ENCODE measurements around the gene ABCC2. TPM values are rescaled to one million over a fixed set of nuclear protein-coding genes. Genes with fewer than 3 reads are reported as not detected.

Gene ABCC2
- total and polyA plus RNA-seq, 2 donors (not counting 1 experiment from before 2014, with no cell fraction given) = 4.2 to 7.0 TPM

DNA sequence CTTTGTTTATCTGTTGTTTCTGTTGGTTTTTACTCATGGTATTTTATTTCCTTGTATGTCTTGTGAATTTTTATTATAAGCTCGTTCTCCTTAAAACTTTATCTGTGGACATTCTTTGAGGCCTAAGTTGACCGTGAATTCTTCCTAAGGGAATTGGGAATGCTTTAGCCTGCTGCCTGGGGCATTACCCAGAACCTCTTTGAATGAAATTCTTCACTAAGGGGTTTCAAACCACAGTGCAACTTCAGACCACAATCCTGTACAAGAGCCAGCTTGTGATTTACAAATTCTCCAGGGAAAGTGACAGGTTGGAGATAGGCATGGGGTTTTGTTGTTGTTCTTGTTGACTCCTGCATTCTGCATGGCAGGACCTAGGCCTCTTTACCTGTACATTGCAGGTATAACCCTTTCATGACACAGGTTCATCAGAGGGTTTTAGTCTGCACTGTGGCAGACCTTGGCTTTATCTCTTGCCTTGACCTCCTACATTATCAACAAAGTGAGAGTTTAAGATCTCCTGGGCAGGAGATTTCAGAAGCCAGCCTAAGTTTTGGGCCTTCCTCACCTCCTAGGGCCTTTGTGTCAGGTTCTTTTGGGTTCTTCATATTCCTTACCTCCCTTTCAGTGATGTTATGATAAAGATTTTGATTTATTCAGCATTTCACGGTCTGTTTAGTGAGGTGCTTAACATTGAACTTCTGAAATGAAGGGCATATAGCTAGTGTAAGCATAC is 70.2 kb downstream of the ABCC2 start:
- TF ChIP-seq CTCF (IDR thresholded peaks at IDR 0.05) (no peak), EZH2 (IDR thresholded peaks at IDR 0.05; ENCODE audit: borderline replicate concordance, insufficient read depth, low read depth, low read length, poor library complexity, severe bottlenecking) (no peak)
- WGBS (ENCODE audit: insufficient coverage) = no CpG with 5 or more reads among the region's 3 CpGs

DNA sequence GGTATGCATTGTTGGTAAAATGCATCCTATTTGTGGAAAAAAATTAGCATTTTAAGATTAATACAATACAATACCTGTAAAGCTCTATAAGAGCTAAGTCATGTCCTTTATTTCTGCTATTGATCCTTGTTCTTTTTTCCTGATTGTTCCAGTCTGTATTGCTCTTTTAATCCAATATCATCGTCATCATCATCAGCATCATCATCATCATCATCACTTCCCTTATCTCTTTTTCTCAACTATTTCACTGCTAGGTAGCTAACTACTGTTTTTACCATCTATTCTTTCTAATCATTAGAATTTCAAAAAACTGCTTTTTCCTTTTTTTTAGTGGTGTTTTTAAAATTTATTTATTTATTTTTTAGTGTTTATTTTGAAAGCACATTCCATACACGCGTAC is 71.2 kb downstream of the ABCC2 start:
- TF ChIP-seq EZH2 (IDR thresholded peaks at IDR 0.05; ENCODE audit: borderline replicate concordance, insufficient read depth, low read depth, low read length, poor library complexity, severe bottlenecking) (no peak), CTCF (IDR thresholded peaks at IDR 0.05) (no peak)
- POLR2A ChIA-PET = no interaction called here
- H3K27ac ChIP-seq (ENCODE audit: low read length in 2 of 2) = no peak overlapping the region

More for the DNA sequence above, 70.2 kb downstream of the ABCC2 start:
- H3K27ac ChIP-seq (ENCODE audit: low read length in 2 of 2) = no peak overlapping the region
- no peaks in the 10 kb centered on the region for H3K27me3 ChIP-seq (replicated peaks in 1 of 4; ENCODE audit: control extremely low read depth in 1 of 4, control insufficient read depth in 3 of 4, insufficient read depth in 4 of 4, low read length in 3 of 4)
- Mint-ChIP-seq H3K4me3 (no peak overlapping the region), H3K27ac (no peak overlapping the region), H3K9me3 (ENCODE audit: insufficient read depth) (no peaks in the 10 kb centered on the region), H3K27me3 (no peaks in the 10 kb centered on the region), H3K4me1 (no peaks in the 10 kb centered on the region)
- H3K4me3 ChIP-seq (ENCODE audit: control extremely low read depth in 1 of 5, extremely low read depth in 1 of 5, insufficient read depth in 1 of 5, low read depth in 2 of 5, low read length in 4 of 5) = no peak overlapping the region
- no peaks in the 10 kb centered on the region for H3K79me2 ChIP-seq (ENCODE audit: control insufficient read depth, insufficient read depth, low read length)
- no peaks in the 10 kb centered on the region for H3K9me3 ChIP-seq (ENCODE audit: control extremely low read depth in 1 of 3, control insufficient read depth in 2 of 3, insufficient read depth in 1 of 3, low read length in 2 of 3)
- POLR2A ChIA-PET = no interaction called here
- no peak for DNase-seq
- no peak overlapping the region for H2AFZ ChIP-seq (ENCODE audit: insufficient read depth, low read depth, low read length, poor library complexity, severe bottlenecking)
- no peak overlapping the region for H3K9ac ChIP-seq (ENCODE audit: low read length)
- peaks cover 0 to 3% of the 10 kb centered on the region in 2 experiments for H3K36me3 ChIP-seq (replicated peaks in 1 of 2; ENCODE audit: control extremely low read depth in 1 of 2, control insufficient read depth in 1 of 2, extremely low read depth in 1 of 2, insufficient read depth in 2 of 2, low read length in 1 of 2)
- H3K4me2 ChIP-seq (replicated peaks; ENCODE audit: low read depth, low read length, poor library complexity, severe bottlenecking) = no peak overlapping the region
- intact Hi-C loops (cut with micrococcal nuclease) = no loop called here
- no peaks in the 10 kb centered on the region for H4K20me1 ChIP-seq (ENCODE audit: control insufficient read depth, insufficient read depth, low read length, poor library complexity, severe bottlenecking)
- H3K4me1 ChIP-seq (ENCODE audit: control insufficient read depth in 2 of 2, insufficient read depth in 2 of 2, low read length in 2 of 2) = no peaks in the 10 kb centered on the region
- CTCF ChIA-PET = interaction anchor here (13.8 kb wide), 1 partner anchor 194 kb away, joined by 525 read pairs; no protein-coding TSS in a partner anchor
- no peak for ATAC-seq (ENCODE audit: low read depth)

More for the DNA sequence above, 71.2 kb downstream of the ABCC2 start:
- ATAC-seq (ENCODE audit: low read depth) = no peak
- H3K27ac Mint-ChIP-seq = no peak overlapping the region
- H3K9me3 Mint-ChIP-seq (ENCODE audit: insufficient read depth) = no peaks in the 10 kb centered on the region
- Histone ChIP-seq H3K36me3 (replicated peaks in 1 of 2; ENCODE audit: control extremely low read depth in 1 of 2, control insufficient read depth in 1 of 2, extremely low read depth in 1 of 2, insufficient read depth in 2 of 2, low read length in 1 of 2) (peaks cover 0 to 3% of the 10 kb centered on the region in 2 experiments), H3K27me3 (replicated peaks in 1 of 4; ENCODE audit: control extremely low read depth in 1 of 4, control insufficient read depth in 3 of 4, insufficient read depth in 4 of 4, low read length in 3 of 4) (no peaks in the 10 kb centered on the region), H2AFZ (ENCODE audit: insufficient read depth, low read depth, low read length, poor library complexity, severe bottlenecking) (no peak overlapping the region), H3K4me1 (ENCODE audit: control insufficient read depth in 2 of 2, insufficient read depth in 2 of 2, low read length in 2 of 2) (no peaks in the 10 kb centered on the region), H3K9me3 (ENCODE audit: control extremely low read depth in 1 of 3, control insufficient read depth in 2 of 3, insufficient read depth in 1 of 3, low read length in 2 of 3) (no peaks in the 10 kb centered on the region), H3K9ac (ENCODE audit: low read length) (no peak overlapping the region), H3K4me2 (replicated peaks; ENCODE audit: low read depth, low read length, poor library complexity, severe bottlenecking) (no peak overlapping the region), H3K79me2 (ENCODE audit: control insufficient read depth, insufficient read depth, low read length) (no peaks in the 10 kb centered on the region), H4K20me1 (ENCODE audit: control insufficient read depth, insufficient read depth, low read length, poor library complexity, severe bottlenecking) (no peaks in the 10 kb centered on the region), H3K4me3 (ENCODE audit: control extremely low read depth in 1 of 5, extremely low read depth in 1 of 5, insufficient read depth in 1 of 5, low read depth in 2 of 5, low read length in 4 of 5) (no peak overlapping the region)
- intact Hi-C loops (cut with micrococcal nuclease) = no loop called here
- no peak overlapping the region for H3K4me3 Mint-ChIP-seq
- H3K27me3 Mint-ChIP-seq = no peaks in the 10 kb centered on the region
- H3K4me1 Mint-ChIP-seq = no peaks in the 10 kb centered on the region
- DNase-seq = no peak
- WGBS (ENCODE audit: insufficient coverage) = no CpG with 5 or more reads among the region's 3 CpGs
- CTCF ChIA-PET = interaction anchor here (3.7 to 13.8 kb wide), 2 partner anchors 8 to 193 kb away, joined by 32 to 525 read pairs; no protein-coding TSS in a partner anchor
